ENCODE results near the gene LARGE2.
A peak's percentile ranks its signal among the peaks of the same experiment; 100 is the strongest.

LARGE2 gene

DNA sequence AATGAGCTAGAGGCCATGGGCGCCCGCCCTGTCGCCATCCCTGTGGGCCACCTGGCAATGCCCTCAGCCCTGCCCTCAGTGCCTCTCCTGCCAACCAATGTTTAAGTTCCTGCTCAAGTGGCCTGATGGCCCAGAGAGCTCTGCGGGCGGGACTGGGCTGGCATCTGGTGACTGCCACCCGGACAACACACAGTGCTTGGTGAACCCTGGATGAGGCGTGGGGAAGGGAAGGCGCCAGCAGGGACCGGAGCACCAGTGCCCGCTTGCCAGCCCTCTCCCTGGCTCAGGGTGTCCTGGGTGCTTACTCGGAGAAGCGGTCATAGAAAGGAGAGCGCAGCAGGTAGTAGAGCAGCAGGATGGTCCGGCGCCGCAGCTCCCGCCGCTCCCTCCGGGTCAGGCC, 8.9 kb upstream of the LARGE2 start:
- DNase-seq (ENCODE audit: extremely low spot score, insufficient read length, low read depth) (no peak), FAIRE-seq (no peak)

DNA sequence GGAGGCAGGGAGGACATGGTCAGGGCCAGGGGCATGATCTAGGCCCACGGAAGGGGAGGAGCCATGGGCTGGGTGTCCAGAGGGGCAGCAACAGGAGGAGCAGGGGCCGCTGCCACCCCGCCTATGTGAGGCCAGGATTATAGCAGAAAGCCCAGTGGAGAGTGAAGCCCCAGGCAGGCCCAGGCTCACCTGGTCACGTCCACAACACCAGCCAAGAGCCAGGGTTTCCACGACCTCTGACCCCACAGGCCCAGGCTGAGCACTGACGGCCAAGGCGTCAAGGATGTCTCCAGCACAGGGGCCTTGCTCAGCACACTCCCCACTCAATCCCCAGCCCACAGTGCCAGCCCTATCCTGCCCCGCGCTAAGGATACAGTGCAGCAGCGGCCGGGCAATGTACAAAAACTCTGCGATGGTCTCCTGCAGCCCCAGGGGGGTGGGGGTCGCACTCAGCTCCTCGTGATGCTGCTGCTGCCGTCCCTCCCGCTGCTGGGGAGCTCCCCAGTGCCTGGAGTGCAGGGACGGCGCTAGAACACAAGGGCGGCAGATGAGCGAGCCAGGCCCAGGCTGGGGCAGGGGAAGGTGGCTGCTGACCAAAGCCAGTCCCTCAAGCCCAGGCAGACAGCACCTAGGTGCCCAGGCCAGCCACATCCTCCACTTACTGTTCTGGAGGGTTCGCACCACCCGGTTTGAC, 8.4 kb upstream of the LARGE2 start:
- FAIRE-seq (no peak), DNase-seq (ENCODE audit: extremely low spot score, insufficient read length, low read depth) (no peak)

DNA sequence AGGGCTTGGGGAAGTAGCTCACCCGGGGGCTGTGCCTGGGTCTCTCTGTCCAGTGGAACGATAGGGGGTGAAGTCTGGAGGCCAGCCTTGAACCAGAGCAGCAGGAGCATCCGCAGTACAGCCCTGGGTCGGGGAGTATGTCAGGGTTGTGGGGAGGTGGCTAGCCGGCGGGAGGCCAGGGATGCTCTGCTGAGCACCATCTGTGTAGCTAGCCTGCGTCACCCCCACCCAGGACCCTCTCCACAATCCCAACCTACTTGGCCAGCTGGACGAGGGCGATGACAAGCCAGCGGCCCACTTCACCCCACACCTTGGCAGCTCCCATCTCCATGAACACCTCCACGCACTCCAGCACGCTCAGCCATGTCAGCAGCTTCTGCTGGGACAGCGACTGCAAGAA, 7.0 kb upstream of the LARGE2 start:
- no peak for DNase-seq (ENCODE audit: extremely low spot score, insufficient read length, low read depth)

DNA sequence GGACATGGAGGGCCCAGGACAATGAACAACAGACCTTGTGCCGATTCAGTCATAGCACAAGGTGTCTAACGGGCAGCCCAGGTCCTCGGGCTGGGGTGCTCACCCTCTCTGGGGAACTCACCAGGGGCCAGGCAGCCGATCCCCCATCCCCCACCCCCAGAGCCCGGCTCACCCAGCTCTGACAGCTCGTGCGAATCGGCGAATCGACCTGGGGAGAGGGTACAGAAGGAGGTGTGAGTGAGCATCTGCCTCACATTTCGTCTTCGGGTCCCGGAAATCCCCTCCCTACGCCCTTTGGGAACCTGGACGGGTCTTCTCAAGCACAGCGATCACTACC, 5.2 kb upstream of the LARGE2 start:
- DNase-seq (ENCODE audit: extremely low spot score, insufficient read length, low read depth) = no peak
- FAIRE-seq = no peak

More for the DNA sequence above, 7.0 kb upstream of the LARGE2 start:
- FAIRE-seq = no peak

DNA sequence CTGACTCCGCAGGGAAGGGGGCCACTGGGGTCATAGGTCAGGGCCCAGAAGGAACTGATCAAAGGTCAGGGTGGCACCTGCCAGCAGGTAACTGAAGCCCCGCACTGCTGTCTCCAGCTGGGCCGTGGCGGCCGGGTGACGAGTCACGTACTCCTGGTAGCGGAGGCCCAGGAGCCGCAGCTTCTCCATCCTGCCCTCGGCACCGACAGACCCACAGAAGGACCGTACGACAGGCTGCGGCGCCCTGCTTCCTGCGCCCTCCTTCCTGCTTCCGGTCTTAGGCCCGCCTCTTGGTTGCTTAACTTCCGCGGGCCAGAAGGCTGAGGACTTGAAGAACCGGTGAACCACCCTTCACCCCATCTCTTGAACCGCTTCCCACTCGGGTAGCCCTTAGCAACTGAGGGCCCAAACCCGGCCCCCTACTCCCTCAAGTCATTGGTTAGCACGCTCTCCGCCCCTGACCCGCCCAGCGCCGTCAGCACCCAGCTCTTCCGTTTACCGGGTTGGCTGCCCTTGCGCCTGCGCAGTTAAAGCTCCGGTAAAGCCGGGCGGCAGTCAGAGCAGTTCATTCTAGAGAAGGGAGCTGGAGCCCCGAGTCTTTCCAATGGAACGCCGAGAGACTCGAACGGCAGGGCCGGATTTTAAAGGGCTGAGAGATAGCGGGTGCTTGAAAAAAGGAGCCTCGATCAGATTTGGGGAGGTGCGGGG, 4.7 kb upstream of the LARGE2 start, which contains the start of gene PEX16:
Gene PEX16 (minus strand): TSS at position 255 of the 708 bp plus-strand sequence. CDS start 66 bp downstream, at position 189.
- DNase-seq (ENCODE audit: extremely low spot score, insufficient read length, low read depth) = peak; percentile 99
- FAIRE-seq = peak; percentile 94

DNA sequence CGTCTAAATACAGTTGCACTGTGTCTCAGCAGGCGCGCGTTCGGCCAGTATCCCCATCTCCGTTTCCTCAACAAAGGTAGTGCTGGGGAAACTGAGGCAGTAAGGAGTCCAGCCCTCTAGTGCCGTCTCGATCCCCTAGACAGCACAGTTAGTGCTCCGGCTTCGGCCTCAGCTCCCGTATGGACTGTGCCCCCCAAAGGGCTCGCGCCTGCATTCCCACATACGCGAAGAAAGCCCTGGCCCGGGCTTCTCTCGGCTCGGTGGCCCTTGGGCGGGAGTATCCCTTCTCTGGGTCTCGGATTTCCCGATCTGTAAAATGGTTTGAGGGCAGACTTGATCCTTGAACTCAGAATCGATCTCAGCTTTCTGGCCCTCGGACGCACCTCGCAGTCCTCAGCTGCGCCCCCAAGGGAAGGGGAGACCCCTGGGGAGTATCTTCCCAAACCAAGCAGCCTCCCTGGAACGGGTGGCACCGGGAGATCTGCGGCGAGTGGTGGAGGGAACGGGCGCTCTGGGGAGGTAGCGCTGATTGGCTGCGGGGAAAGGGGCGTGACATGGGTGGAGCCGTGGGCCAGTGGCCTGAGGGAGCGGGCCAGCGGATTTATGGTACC, 4.0 kb upstream of the LARGE2 start:
- peak; percentile 72 for DNase-seq (ENCODE audit: extremely low spot score, insufficient read length, low read depth)
- FAIRE-seq = peak; percentile 90

DNA sequence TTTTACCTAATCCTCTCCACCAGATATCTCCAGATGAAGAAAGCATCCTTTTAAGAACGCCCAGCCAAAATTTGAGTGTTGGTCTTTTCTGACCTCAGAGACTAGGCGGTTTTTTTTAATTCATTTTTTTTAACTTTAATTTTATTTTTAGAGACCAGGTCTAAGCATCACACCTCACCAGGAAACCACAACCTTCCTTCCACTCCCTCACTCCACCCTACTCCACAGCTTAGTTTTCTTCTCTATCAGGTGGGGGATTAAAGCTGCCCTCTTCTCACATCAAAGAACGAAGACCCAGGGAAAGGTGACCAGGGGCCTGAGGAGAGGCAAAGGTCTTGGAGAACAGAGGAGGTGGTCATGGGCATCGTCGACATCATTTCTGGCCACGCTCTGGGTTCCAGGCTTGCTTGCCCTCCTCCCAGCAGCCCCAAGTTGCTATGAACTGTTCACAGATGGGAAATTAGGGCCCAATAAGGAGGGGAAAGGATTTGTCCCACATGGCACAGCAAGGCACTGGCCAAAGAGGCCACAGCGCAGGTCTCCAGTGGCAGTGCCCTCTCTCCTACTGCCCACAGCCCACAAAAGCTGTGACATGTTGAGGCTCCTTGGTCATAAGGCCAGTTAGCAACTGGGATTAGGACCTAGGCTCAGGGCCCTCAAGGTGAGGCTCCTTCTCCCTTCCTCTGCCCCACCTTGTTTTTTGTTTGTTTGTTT, 3.3 kb upstream of the LARGE2 start:
- FAIRE-seq = no peak
- no peak for DNase-seq (ENCODE audit: extremely low spot score, insufficient read length, low read depth)

DNA sequence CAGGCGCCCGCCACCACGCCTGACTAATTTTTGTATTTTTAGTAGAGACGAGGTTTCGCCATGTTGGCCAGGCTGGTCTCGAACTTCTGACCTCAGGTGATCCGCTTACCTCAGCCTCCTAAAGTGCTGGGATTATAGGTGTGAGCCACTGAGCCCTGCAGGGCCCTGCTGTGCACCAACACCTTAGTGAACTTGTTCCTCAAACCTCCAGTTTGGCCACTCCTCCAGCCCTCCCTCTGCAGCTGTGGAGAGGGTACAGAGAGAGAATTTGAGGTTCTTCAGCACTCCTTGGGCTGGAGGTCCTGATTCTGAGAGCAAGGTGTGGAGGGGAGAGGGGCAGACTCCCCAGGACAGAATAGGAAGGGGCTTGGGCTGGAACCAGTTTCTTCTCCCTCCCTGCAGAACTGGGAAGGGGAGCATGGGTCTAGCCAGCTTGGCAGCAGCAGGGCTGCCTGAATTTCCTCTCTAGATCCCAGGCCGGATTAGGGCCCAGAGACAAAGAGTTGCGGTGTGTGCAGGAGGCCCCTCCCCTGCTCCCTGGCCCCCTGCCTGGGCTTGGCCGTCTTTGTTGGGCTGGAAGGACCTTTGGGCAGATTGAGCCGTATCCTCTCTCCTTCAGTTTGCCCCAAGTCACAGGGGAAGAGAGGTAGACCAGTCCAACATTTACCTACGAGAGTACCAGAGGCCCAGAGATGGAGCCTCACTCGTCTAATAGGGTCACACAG, 2.5 kb upstream of the LARGE2 start:
- no peak for FAIRE-seq

DNA sequence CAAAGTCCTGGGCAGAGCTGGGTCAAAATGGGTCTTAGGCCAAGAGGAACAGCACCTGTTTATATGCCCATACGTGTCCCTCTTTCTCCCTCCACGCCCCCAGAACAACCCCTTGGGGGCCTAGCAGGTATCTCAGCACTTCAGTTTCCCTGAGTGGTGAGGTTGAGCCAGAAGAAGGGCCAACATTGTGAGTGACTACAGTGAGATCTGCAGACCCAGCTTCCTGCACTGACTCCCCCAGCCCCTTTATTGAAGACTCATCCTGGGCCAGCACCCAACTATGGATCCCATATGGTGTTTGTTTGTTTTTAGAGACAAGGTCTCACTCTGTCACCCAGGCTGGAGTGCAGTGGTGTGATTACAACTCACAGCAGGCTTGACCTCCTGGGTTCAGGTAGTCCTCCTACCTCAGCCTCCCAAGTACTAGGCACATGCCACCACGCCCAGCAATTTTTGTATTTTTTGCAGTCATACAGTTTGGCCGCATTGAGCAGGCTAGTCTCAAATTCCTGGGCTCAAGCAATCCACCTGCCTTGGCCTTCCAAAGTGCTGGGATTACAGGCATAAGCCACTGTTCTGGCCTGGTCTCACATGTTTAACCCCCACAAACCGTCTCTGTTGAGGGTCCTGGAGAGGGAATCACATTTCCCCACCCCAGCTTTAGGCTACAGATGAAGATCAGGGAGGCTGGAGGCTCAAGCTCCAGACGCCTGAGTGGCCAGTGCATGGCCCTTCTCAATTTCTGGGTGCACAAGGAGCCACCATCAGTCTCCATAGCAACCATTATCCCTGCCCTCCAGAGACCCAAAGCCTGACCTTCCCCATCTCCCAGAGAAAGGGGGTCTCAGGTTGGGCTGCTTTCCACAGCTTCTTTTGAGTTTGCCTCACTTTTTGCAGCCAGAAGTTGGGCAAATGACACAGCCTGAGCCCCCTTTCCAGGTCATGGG, 1.7 kb upstream of the LARGE2 start:
- FAIRE-seq (no peak), DNase-seq (ENCODE audit: extremely low spot score, insufficient read length, low read depth) (no peak)

More for the DNA sequence above, 2.5 kb upstream of the LARGE2 start:
- DNase-seq (ENCODE audit: extremely low spot score, insufficient read length, low read depth) = no peak

DNA sequence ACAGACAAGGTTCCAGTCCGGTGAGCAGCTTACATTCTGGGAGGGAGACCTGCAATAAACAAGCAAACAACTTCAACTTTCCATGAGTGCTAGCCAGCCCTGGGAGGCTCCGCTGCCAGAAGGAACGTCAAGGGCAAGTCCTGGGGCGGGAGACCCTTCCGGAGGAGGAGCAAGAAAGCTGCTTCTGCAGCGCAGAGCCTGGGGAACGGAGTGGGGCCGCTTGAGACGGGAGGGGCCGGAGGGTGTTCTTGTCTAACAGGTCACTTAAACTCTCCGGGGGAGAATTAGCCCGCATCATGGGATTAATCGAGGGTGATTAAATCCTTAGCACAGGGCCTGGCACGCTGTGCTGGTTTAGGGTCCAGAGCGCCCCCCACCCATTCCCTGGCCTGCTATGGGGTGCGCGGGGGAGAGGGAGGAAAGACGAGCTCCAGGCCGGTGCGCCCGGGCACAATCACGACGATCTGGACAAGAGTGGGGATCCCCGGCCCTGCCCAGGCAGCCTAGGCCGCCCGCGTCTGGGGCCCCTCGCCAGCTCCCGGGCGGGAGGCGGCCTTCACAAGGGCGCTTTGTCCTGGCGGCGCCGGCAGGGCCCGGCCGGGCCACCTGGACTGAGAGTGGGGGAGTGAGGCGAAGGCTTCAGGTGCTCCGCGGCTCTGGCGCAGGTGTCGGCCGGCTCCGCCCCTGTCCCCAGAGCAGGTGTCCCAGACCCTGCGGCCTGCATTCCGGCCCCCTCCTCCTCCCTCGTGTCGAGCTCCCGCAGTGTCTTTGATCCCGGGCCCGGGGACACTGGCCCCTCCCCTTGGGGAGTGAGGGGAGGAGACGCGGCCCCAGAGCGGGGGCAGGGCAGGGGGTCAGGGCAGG, 663 bp upstream of the LARGE2 start:
- FAIRE-seq = no peak
- no peak for DNase-seq (ENCODE audit: extremely low spot score, insufficient read length, low read depth)

DNA sequence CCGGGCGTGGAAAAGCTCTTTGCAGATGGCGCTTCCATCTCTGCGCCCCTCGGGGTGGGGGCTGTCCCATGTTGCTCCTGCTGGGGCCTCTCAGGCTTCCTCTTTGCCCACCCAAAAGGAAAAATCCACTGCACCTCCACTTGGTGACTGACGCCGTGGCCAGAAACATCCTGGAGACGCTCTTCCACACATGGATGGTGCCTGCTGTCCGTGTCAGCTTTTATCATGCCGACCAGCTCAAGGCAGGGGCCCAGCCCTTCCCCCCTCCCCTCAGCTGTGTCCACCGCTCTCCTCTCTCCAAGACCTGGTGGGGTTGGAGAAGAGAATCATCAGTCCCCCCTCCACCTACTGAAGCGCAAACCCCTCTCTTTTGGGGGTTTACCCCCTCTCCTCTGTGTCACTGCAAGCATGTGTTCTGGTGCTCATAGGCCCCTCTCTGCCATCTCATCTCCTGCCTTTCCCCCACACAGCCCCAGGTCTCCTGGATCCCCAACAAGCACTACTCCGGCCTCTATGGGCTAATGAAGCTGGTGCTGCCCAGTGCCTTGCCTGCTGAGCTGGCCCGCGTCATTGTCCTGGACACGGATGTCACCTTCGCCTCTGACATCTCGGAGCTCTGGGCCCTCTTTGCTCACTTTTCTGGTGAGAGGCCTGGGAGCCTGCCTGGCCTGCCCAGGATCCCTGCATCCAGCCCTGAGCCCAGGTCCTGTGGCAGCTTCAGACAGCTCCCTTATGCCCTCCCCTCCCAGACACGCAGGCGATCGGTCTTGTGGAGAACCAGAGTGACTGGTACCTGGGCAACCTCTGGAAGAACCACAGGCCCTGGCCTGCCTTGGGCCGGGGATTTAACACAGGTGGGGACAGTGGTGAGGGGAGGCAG, 1.8 kb downstream of the LARGE2 start:
- no peak for DNase-seq (ENCODE audit: extremely low spot score, insufficient read length, low read depth)
- FAIRE-seq = no peak

DNA sequence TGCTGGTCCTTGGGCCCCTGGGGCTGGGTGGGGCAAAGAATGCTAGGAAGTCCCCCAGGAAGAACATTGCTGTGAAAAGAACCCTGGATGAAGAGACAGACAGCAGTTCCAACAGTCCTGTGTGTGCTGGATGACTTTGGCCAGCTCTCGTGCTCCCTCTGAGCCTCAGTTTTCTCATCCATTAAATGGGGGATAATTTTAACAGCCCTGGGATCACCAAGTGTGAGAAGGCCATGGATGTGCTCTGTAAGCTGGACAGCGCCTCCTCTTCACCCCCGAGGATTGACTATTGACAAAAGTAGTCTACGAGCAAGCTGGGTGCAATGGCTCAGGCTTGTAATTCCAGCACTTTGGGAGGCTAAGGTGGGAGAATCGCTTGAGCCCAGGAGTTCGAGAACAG, 2.5 kb downstream of the LARGE2 start:
- no peak for DNase-seq (ENCODE audit: extremely low spot score, insufficient read length, low read depth)
- no peak for FAIRE-seq

DNA sequence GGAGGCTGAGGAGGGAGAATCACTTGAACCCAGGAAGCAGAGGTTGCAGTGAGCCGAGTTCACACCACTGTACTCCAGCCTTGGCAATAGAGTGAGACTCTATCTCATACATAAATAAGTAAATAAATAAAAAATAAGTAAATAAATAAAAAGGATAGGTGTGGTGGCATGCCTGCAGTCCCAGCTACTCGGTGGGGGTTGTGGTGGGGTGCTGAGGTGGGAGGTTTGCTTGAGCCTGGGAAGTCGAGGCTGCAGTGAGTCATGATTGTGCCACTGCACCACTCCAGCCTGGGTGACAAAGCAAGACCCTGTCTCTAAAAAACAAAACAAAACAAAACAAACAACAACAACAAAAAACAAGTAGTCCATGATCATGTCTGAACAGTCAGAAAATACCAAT, 3.1 kb downstream of the LARGE2 start:
- FAIRE-seq (no peak), DNase-seq (ENCODE audit: extremely low spot score, insufficient read length, low read depth) (no peak)

DNA sequence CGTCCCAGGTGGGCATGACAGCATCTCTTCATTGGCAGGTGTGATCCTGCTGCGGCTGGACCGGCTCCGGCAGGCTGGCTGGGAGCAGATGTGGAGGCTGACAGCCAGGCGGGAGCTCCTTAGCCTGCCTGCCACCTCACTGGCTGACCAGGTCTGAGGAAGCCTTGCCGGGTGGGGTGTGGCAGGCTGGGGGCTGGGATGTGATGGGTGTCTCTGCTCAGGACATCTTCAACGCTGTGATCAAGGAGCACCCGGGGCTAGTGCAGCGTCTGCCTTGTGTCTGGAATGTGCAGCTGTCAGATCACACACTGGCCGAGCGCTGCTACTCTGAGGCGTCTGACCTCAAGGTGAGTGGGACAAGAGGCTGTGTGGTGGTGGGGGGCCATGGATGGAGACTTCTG, 3.5 kb downstream of the LARGE2 start:
- FAIRE-seq (no peak), DNase-seq (ENCODE audit: extremely low spot score, insufficient read length, low read depth) (no peak)

DNA sequence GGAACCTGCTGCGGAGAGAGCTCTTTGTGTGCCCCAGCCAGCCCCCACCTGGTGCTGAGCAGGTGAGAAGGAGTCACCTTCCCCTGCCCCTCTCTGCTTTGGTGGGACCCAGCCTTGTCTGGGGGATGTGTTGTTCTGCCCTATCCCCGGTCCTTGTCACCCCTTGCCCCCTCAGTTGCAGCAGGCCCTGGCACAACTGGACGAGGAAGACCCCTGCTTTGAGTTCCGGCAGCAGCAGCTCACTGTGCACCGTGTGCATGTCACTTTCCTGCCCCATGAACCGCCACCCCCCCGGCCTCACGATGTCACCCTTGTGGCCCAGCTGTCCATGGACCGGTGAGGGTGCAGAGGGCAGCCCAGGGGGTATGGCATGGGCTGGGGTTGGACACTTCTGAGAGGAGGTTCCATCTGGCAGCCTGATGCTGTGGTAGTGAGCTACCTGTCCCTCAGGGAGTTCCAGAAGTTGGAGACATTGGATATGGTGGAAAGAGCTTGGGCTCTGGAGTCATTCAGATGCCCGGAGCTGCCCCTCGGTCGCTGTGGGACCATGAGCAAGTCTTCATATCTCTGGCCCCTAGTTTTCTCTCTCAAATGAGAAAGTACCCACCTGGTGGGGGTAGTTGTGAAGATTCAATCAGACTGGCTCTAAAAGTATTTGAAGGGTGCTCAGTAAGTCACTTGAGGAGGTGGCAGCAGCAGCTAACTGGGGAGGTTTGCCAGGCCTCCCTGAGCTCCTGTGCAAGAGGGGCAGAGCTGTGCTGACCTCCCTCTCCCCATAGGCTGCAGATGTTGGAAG, 4.3 kb downstream of the LARGE2 start:
- DNase-seq (ENCODE audit: extremely low spot score, insufficient read length, low read depth) (no peak), FAIRE-seq (no peak)

DNA sequence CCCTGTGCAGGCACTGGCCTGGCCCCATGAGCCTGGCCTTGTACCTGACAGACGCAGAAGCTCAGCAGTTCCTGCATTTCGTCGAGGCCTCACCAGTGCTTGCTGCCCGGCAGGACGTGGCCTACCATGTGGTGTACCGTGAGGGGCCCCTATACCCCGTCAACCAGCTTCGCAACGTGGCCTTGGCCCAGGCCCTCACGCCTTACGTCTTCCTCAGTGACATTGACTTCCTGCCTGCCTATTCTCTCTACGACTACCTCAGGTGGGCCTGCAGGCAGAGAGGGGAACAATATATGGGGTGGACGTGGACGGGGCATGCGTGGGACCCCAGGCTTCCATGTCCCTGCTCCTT, 4.9 kb downstream of the LARGE2 start:
- no peak for DNase-seq (ENCODE audit: extremely low spot score, insufficient read length, low read depth)
- no peak for FAIRE-seq

Measured in GM18507 (cell line).